Measurements from ENCODE around the gene ZNF428.
A peak's percentile ranks its signal among the peaks of the same experiment; 100 is the strongest.

- no peak for TF ChIP-seq CTCF (IDR thresholded peaks at IDR 0.05)
- peak in 1 of 2 donors; percentile 88 for TF ChIP-seq POLR2A (IDR thresholded peaks at IDR 0.05)
Measured at GRCh38 chr19:43668406-43669109, 49.1 kb upstream of the ZNF428 start.

Data from heart left ventricle (tissue), 13 donors.